ENCODE measurements around the gene COL20A1. TPM values are rescaled to one million over a fixed set of nuclear protein-coding genes. Genes with fewer than 3 reads are reported as not detected.

The COL20A1 gene
- total RNA-seq, 1 experiment from 2014 or later: 2.3 TPM

- H4K91ac ChIP-seq (ENCODE audit: insufficient read length, low read depth, low read length): no peak overlapping the region
- no peaks in the 10 kb centered on the region for H3K79me1 ChIP-seq (ENCODE audit: insufficient read depth, low read depth, low read length, poor library complexity, severe bottlenecking)
- no peak overlapping the region for H3T11ph ChIP-seq (ENCODE audit: low read length)
- Mint-ChIP-seq H3K4me3 (no peak overlapping the region), H3K27ac (peak overlapping the region in 1 of 3 experiments; percentile 70; a peak in 1 of 7 replicates), H3K27me3 (ENCODE audit: low read depth) (peaks cover 36% of the 10 kb centered on the region), H3K36me3 (ENCODE audit: insufficient read depth in 1 of 3, low read depth in 3 of 3) (no peaks in the 10 kb centered on the region), H3K4me1 (peaks cover 10 to 16% of the 10 kb centered on the region in 2 experiments), H3K9me3 (no peaks in the 10 kb centered on the region; a peak in 1 of 5 replicates)
- no peak overlapping the region for H2BK12ac ChIP-seq (ENCODE audit: insufficient read length, low read depth, low read length)
- no peak for DNase-seq
- no peak overlapping the region for H3K56ac ChIP-seq (ENCODE audit: insufficient read length, low read depth, low read length)
- no peak overlapping the region for H3K18ac ChIP-seq (ENCODE audit: insufficient read length, low read depth, low read length)
- peaks cover 6% of the 10 kb centered on the region for H3K23me2 ChIP-seq (ENCODE audit: insufficient read length, low read depth, low read length, poor library complexity, severe bottlenecking)
- no peaks in the 10 kb centered on the region for H3K9me3 ChIP-seq (ENCODE audit: control insufficient read depth, low read depth, low read length)
- H2AFZ ChIP-seq (ENCODE audit: low read length): no peak overlapping the region
- H3K4me1 ChIP-seq (ENCODE audit: insufficient read depth, low read length): no peaks in the 10 kb centered on the region; the same call in 1 of the 2 replicates
- no peak overlapping the region for H2BK5ac ChIP-seq (ENCODE audit: insufficient read length, low read length)
- H3K9ac ChIP-seq (ENCODE audit: extremely low read depth, insufficient read length, low read length): no peak overlapping the region
- H3K27me3 ChIP-seq (ENCODE audit: insufficient read depth, low read length): no peaks in the 10 kb centered on the region; the same call in 1 of the 2 replicates
- no peak overlapping the region for H2BK20ac ChIP-seq (ENCODE audit: low read depth, low read length, poor library complexity, severe bottlenecking)
- no peak overlapping the region for H2AK5ac ChIP-seq (ENCODE audit: insufficient read length, low read length)
- H4K5ac ChIP-seq (ENCODE audit: insufficient read length, low read depth, low read length): no peak overlapping the region
- WGBS (ENCODE audit: extremely low coverage, insufficient read length, low lambda C conversion rate): no CpG with 5 or more reads among the region's 26 CpGs
- H2BK15ac ChIP-seq (ENCODE audit: low read depth, low read length): no peak overlapping the region
- no peak overlapping the region for H3K14ac ChIP-seq (ENCODE audit: insufficient read depth, low read length)
- TF ChIP-seq, protein P1, sequence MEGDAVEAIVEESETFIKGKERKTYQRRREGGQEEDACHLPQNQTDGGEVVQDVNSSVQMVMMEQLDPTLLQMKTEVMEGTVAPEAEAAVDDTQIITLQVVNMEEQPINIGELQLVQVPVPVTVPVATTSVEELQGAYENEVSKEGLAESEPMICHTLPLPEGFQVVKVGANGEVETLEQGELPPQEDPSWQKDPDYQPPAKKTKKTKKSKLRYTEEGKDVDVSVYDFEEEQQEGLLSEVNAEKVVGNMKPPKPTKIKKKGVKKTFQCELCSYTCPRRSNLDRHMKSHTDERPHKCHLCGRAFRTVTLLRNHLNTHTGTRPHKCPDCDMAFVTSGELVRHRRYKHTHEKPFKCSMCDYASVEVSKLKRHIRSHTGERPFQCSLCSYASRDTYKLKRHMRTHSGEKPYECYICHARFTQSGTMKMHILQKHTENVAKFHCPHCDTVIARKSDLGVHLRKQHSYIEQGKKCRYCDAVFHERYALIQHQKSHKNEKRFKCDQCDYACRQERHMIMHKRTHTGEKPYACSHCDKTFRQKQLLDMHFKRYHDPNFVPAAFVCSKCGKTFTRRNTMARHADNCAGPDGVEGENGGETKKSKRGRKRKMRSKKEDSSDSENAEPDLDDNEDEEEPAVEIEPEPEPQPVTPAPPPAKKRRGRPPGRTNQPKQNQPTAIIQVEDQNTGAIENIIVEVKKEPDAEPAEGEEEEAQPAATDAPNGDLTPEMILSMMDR (conservative IDR thresholded peaks at IDR 0.05): no peak
- H3K4me2 ChIP-seq (ENCODE audit: insufficient read depth, insufficient read length, low read length): no peak overlapping the region
- no peak overlapping the region for H3K27ac ChIP-seq (ENCODE audit: insufficient read length, low read depth, low read length)
- H3K79me2 ChIP-seq (ENCODE audit: insufficient read depth, low read length): no peaks in the 10 kb centered on the region
- no peak overlapping the region for H4K8ac ChIP-seq (replicated peaks; ENCODE audit: insufficient read length, low read depth, low read length)
- no peaks in the 10 kb centered on the region for H4K20me1 ChIP-seq (ENCODE audit: control insufficient read depth, insufficient read depth, insufficient read length)
- no peak overlapping the region for H2BK120ac ChIP-seq (ENCODE audit: low read depth, low read length, poor library complexity, severe bottlenecking)
- H3K23ac ChIP-seq (ENCODE audit: insufficient read length, low read depth, low read length): no peak overlapping the region
- no peak overlapping the region for H3K4ac ChIP-seq (ENCODE audit: low read depth, low read length)
These were observed 65.2 kb downstream of the COL20A1 start for GRCh38 chr20:63357921-63358905.

All from H9 (cell line).